ENCODE data around the gene HIP1. TPM values are rescaled to one million over a fixed set of nuclear protein-coding genes. Genes with fewer than 3 reads are reported as not detected.
"Not testable (repeated sequence)": the region's sequence is repeated elsewhere in the genome, so short reads cannot be mapped to it uniquely, and the experiment has no call there.

Gene HIP1
- total RNA-seq, 8 experiments from 2014 or later: 1.8 to 28.4 (median 19.1) TPM

GRCh38 chr7:75555736-75556135 is 183.0 kb downstream of the HIP1 start:
- in situ Hi-C loops (cut with MboI; ENCODE audit: low pct_unique_long_range_greater_than_20kb in 2 of 9, low sequenced_read_pairs in 9 of 9, unreplicated experiment in 9 of 9): no loop called here
- Histone ChIP-seq H3K4me3 (no peak overlapping the region), H3K27ac (no peak overlapping the region), H3K4me1 (replicated peaks in 1 of 2) (no peaks in the 10 kb centered on the region)
- ATAC-seq (replicated peaks in 6 of 8): no peak
- WGBS, 10 experiments: 93 to 100% (median 100%) methylated on average over 1 to 12 of the region's 13 CpGs; no CpG with 5 or more reads in 5 of the 10 experiments

GRCh38 chr7:75546237-75547015 is 192.3 kb downstream of the HIP1 start:
- WGBS, 10 experiments: 68 to 100% (median 84%) methylated on average over 2 to 13 of the region's 15 CpGs; no CpG with 5 or more reads in 3 of the 10 experiments
- Histone ChIP-seq H3K4me1 (replicated peaks in 1 of 2) (no peaks in the 10 kb centered on the region), H3K4me3 (no peak overlapping the region), H3K27ac (no peak overlapping the region)
- no peak for ATAC-seq (replicated peaks in 6 of 8)
- in situ Hi-C loops (cut with MboI; ENCODE audit: low pct_unique_long_range_greater_than_20kb in 2 of 9, low sequenced_read_pairs in 9 of 9, unreplicated experiment in 9 of 9): loop anchor here in 1 of 9 experiments (25.0 kb wide), 1 partner anchor 91 kb away; no protein-coding TSS in a partner anchor

GRCh38 chr7:75537731-75538130 is 201.0 kb downstream of the HIP1 start:
- in situ Hi-C loops (cut with MboI; ENCODE audit: low pct_unique_long_range_greater_than_20kb in 2 of 9, low sequenced_read_pairs in 9 of 9, unreplicated experiment in 9 of 9): loop anchor here in 1 of 9 experiments (10.0 to 25.0 kb wide), 2 partner anchors 100 to 187 kb away; no protein-coding TSS in a partner anchor
- no peak for ATAC-seq (replicated peaks in 6 of 8)
- no peak overlapping the region for H3K27ac ChIP-seq
- H3K4me1 ChIP-seq (replicated peaks in 1 of 2): no peaks in the 10 kb centered on the region
- no peak overlapping the region for H3K4me3 ChIP-seq
- WGBS, 10 experiments: 80 to 100% (median 93%) methylated on average over 1 to 3 of the region's 5 CpGs; no CpG with 5 or more reads in 3 of the 10 experiments

- no peak for ATAC-seq (replicated peaks in 6 of 8)
- no peaks in the 10 kb centered on the region for H3K4me1 ChIP-seq (replicated peaks in 1 of 2)
- in situ Hi-C loops (cut with MboI; ENCODE audit: low pct_unique_long_range_greater_than_20kb in 2 of 9, low sequenced_read_pairs in 9 of 9, unreplicated experiment in 9 of 9): loop anchor here in 1 of 9 experiments (10.0 to 25.0 kb wide), 2 partner anchors 100 to 188 kb away; no protein-coding TSS in a partner anchor
- WGBS, 10 experiments: 0 to 100% (median 81%) methylated on average over 1 to 4 of the region's 18 CpGs; no CpG with 5 or more reads in 6 of the 10 experiments
- no peak overlapping the region for H3K27ac ChIP-seq
- H3K4me3 ChIP-seq: no peak overlapping the region
These were observed 201.7 kb downstream of the HIP1 start for GRCh38 chr7:75536940-75537538.

- no peak overlapping the region for H3K27ac ChIP-seq
These were observed 202.2 kb downstream of the HIP1 start for GRCh38 chr7:75536491-75536890.

GRCh38 chr7:75534727-75535307 is 203.9 kb downstream of the HIP1 start:
- in situ Hi-C loops (cut with MboI; ENCODE audit: low pct_unique_long_range_greater_than_20kb in 2 of 9, low sequenced_read_pairs in 9 of 9, unreplicated experiment in 9 of 9): loop anchor here in 1 of 9 experiments (10.0 to 25.0 kb wide), 2 partner anchors 102 to 190 kb away; no protein-coding TSS in a partner anchor
- ATAC-seq (replicated peaks in 6 of 8): peak in 1 of 8 experiments; percentile 24
- no peak overlapping the region for H3K4me3 ChIP-seq

More at GRCh38 chr7:75536491-75536890, 202.2 kb downstream of the HIP1 start:
- H3K4me3 ChIP-seq: no peak overlapping the region
- no peak for ATAC-seq (replicated peaks in 6 of 8)
- no peaks in the 10 kb centered on the region for H3K4me1 ChIP-seq (replicated peaks in 1 of 2)
- WGBS, 10 experiments: 89 to 100% (median 100%) methylated on average over 1 to 4 of the region's 4 CpGs; no CpG with 5 or more reads in 4 of the 10 experiments
- in situ Hi-C loops (cut with MboI; ENCODE audit: low pct_unique_long_range_greater_than_20kb in 2 of 9, low sequenced_read_pairs in 9 of 9, unreplicated experiment in 9 of 9): loop anchor here in 1 of 9 experiments (10.0 to 25.0 kb wide), 2 partner anchors 101 to 188 kb away; no protein-coding TSS in a partner anchor

GRCh38 chr7:75533926-75534325 is 204.8 kb downstream of the HIP1 start:
- no peak overlapping the region for H3K27ac ChIP-seq
- in situ Hi-C loops (cut with MboI; ENCODE audit: low pct_unique_long_range_greater_than_20kb in 2 of 9, low sequenced_read_pairs in 9 of 9, unreplicated experiment in 9 of 9): loop anchor here in 1 of 9 experiments (10.0 to 25.0 kb wide), 2 partner anchors 103 to 191 kb away; no protein-coding TSS in a partner anchor

More at GRCh38 chr7:75534727-75535307, 203.9 kb downstream of the HIP1 start:
- Histone ChIP-seq H3K4me1 (replicated peaks in 1 of 2) (no peaks in the 10 kb centered on the region), H3K27ac (no peak overlapping the region)
- WGBS, 10 experiments: 0 to 93% (median 85%) methylated on average over 1 to 8 of the region's 8 CpGs

GRCh38 chr7:75532639-75533038 is 206.1 kb downstream of the HIP1 start:
- Histone ChIP-seq H3K27ac (no peak overlapping the region), H3K4me3 (no peak overlapping the region), H3K4me1 (replicated peaks in 1 of 2) (no peaks in the 10 kb centered on the region)
- no peak for ATAC-seq (replicated peaks in 6 of 8)
- in situ Hi-C loops (cut with MboI; ENCODE audit: low pct_unique_long_range_greater_than_20kb in 2 of 9, low sequenced_read_pairs in 9 of 9, unreplicated experiment in 9 of 9): loop anchor here in 1 of 9 experiments (10.0 to 25.0 kb wide), 2 partner anchors 105 to 192 kb away; no protein-coding TSS in a partner anchor
- WGBS, 10 experiments: 50 to 100% (median 91%) methylated on average over 1 to 4 of the region's 4 CpGs; no CpG with 5 or more reads in 1 of the 10 experiments

More at GRCh38 chr7:75533926-75534325, 204.8 kb downstream of the HIP1 start:
- H3K4me3 ChIP-seq: no peak overlapping the region
- no peaks in the 10 kb centered on the region for H3K4me1 ChIP-seq (replicated peaks in 1 of 2)
- 82 to 100% (median 96%) methylated on average over 1 to 5 of the region's 6 CpGs for WGBS, 10 experiments
- ATAC-seq (replicated peaks in 6 of 8): no peak

- no peak overlapping the region for H3K27ac ChIP-seq
- H3K4me1 ChIP-seq (replicated peaks in 1 of 2): peaks cover 2 to 3% of the 10 kb centered on the region in 2 donors
- 38 to 100% (median 70%) methylated on average over 1 to 6 of the region's 6 CpGs; no CpG with 5 or more reads in 5 of the 10 experiments for WGBS, 10 experiments
- ATAC-seq (replicated peaks in 6 of 8): no peak
- in situ Hi-C loops (cut with MboI; ENCODE audit: low pct_unique_long_range_greater_than_20kb in 2 of 9, low sequenced_read_pairs in 9 of 9, unreplicated experiment in 9 of 9): loop anchor here in 1 of 9 experiments (10.0 to 25.0 kb wide), 2 partner anchors 106 to 193 kb away; no protein-coding TSS in a partner anchor
- H3K4me3 ChIP-seq: no peak overlapping the region
These were observed 207.4 kb downstream of the HIP1 start for GRCh38 chr7:75531359-75531821.

- 0 to 5% (median 0%) methylated on average over 2 to 4 of the region's 37 CpGs; no CpG with 5 or more reads in 5 of the 10 experiments for WGBS, 10 experiments
- Histone ChIP-seq H3K27ac (peak overlapping the region; percentile 84 to 92), H3K4me3 (peak overlapping the region; percentile 75 to 93 (median 82))
- in situ Hi-C loops (cut with MboI; ENCODE audit: low pct_unique_long_range_greater_than_20kb in 2 of 9, low sequenced_read_pairs in 9 of 9, unreplicated experiment in 9 of 9): loop anchor here in 1 of 9 experiments (25.0 kb wide), 1 partner anchor 110 kb away; no protein-coding TSS in a partner anchor
- not testable (repeated sequence) for H3K4me1 ChIP-seq (replicated peaks in 1 of 2); ATAC-seq (replicated peaks in 6 of 8)
These were observed 211.5 kb downstream of the HIP1 start for GRCh38 chr7:75527224-75527722.

GRCh38 chr7:75521727-75522126 is 217.0 kb downstream of the HIP1 start:
- H3K4me3 ChIP-seq; ATAC-seq (replicated peaks in 6 of 8); H3K27ac ChIP-seq; H3K4me1 ChIP-seq (replicated peaks in 1 of 2); in situ Hi-C loops (cut with MboI; ENCODE audit: low pct_unique_long_range_greater_than_20kb in 2 of 9, low sequenced_read_pairs in 9 of 9, unreplicated experiment in 9 of 9): not testable (repeated sequence)

- H3K4me3 ChIP-seq; in situ Hi-C loops (cut with MboI; ENCODE audit: low pct_unique_long_range_greater_than_20kb in 2 of 9, low sequenced_read_pairs in 9 of 9, unreplicated experiment in 9 of 9); H3K27ac ChIP-seq; ATAC-seq (replicated peaks in 6 of 8); H3K4me1 ChIP-seq (replicated peaks in 1 of 2): not testable (repeated sequence)
- 67 to 100% (median 100%) methylated on average over 1 to 2 of the region's 2 CpGs; no CpG with 5 or more reads in 5 of the 10 experiments for WGBS, 10 experiments
These were observed 219.9 kb downstream of the HIP1 start for GRCh38 chr7:75518842-75519241.
